A673 (cell line): ENCODE data around the gene PUS3. TPM values are rescaled to one million over a fixed set of nuclear protein-coding genes. Genes with fewer than 3 reads are reported as not detected.
A peak's percentile ranks its signal among the peaks of the same experiment; 100 is the strongest.

Experiments used
- BruUV-seq: library from RNA; stranded (reverse); fragments of 400-500 nt; replicated peaks from 2 replicates; lab custom pipeline; 2021; lab: Mats Ljungman, UMichigan
- CTCF ChIA-PET: fragments of 300-600 bp; sonication (Branson Sonifier 250); formaldehyde crosslinking; loops from one replicate; lab custom pipeline; 2022; ENCODE audit warnings: antibody characterized with exemption; lab: Charles Lee
- POLR2A ChIA-PET: fragments of 300-600 bp; sonication (Branson Sonifier 250); formaldehyde crosslinking; loops from one replicate; lab custom pipeline; 2022; ENCODE audit warnings: antibody characterized with exemption; ENCODE audit not compliant: low non-redundant PET; lab: Charles Lee
- DNase-seq: peaks from one replicate; pipeline ENCODE4 v3.0.0-alpha.2; 2015; ENCODE audit warnings: low spot score
- H3K27ac ChIP-seq: fragments of 200-600 bp; sonication (generic); 2 replicates; pipeline ENCODE4 v1.5.1; 2016; ENCODE audit warnings: mixed run types, low read depth, mild to moderate bottlenecking, mixed read lengths, antibody characterized with exemption, low read length; ENCODE audit not compliant: poor library complexity, severe bottlenecking
- H3K27me3 ChIP-seq: fragments of 200-600 bp; sonication (generic); replicated peaks from 2 replicates; pipeline ENCODE4 v1.6.1; 2017; ENCODE audit warnings: mixed run types, low read depth, mild to moderate bottlenecking, mixed read lengths, antibody characterized with exemption, low read length; ENCODE audit not compliant: insufficient read depth, poor library complexity
- H3K36me3 ChIP-seq: fragments of 200-600 bp; sonication (generic); 2 replicates; pipeline ENCODE4 v1.6.1; 2016; ENCODE audit warnings: mixed run types, mild to moderate bottlenecking, mixed read lengths, antibody characterized with exemption, low read length; ENCODE audit not compliant: insufficient read depth, poor library complexity, severe bottlenecking
- H3K4me1 ChIP-seq: fragments of 200-600 bp; sonication (generic); 2 replicates; pipeline ENCODE4 v1.6.1; 2017; ENCODE audit warnings: mixed run types, mild to moderate bottlenecking, mixed read lengths, antibody characterized with exemption, low read length; ENCODE audit not compliant: insufficient read depth, poor library complexity, severe bottlenecking
- H3K4me3 ChIP-seq: fragments of 200-600 bp; sonication (generic); 2 replicates; pipeline ENCODE4 v1.5.1; 2016; ENCODE audit warnings: low read depth, mixed run types, mild to moderate bottlenecking, mixed read lengths, low read length; ENCODE audit not compliant: poor library complexity, severe bottlenecking
- H3K9me3 ChIP-seq: fragments of 200-600 bp; sonication (generic); 2 replicates; pipeline ENCODE4 v1.6.1; 2016; ENCODE audit warnings: mixed run types, low read depth, mild to moderate bottlenecking, mixed read lengths, antibody characterized with exemption, low read length; ENCODE audit not compliant: poor library complexity, severe bottlenecking
- EZH2 ChIP-seq: fragments of 200-600 bp; sonication (generic); IDR thresholded peaks from 2 replicates; pipeline ENCODE4 v1.6.1; 2017; ENCODE audit warnings: borderline replicate concordance, low read depth, mild to moderate bottlenecking, mixed read lengths, antibody characterized with exemption, low read length; ENCODE audit not compliant: poor library complexity, severe bottlenecking
- intact Hi-C: fragments of 100-400 bp; cut with micrococcal nuclease; formaldehyde crosslinking; loops from one replicate; pipeline ENCODE4 v1.10.0; 2022; ENCODE audit not compliant: unreplicated experiment
- total RNA-seq: library from RNA; stranded (reverse); gene quantifications from 2 replicates; pipeline ENCODE4 v1.2.3, GENCODE V29; 2021
- TF ChIP-seq, protein P1 (sequence below): fragments of 300-800, 200-600 bp; sonication (generic); conservative IDR thresholded peaks from 2 replicates; pipeline ENCODE4 v1.5.1; 2017; ENCODE audit warnings: low read depth, mild to moderate bottlenecking, antibody characterized with exemption, low read length, moderate library complexity, mixed read lengths

The PUS3 gene
- total RNA-seq, 1 experiment from 2014 or later = 18.7 TPM

DNA sequence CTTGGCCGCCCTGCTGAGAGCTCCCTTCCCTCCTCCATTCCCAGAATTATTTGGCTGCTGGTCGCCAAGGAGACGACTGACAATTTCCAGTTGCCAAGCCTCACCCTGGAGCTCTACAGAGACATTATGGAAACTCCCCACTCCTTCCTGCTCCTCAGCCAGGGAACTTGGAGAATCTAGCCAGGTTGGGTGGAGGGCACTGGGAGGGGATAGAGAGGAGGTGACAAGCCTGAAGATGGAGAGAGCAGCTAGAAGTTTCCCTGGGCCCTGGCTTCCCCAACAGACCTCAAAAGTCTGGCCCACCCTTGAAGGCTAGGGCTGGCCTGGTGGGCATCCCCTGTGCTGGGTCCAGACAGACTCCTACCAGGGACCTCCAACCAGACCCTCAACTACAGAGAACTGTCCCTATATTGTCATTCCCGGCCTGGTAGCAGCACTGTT, 36.1 kb upstream of the PUS3 start:
- Histone ChIP-seq H3K4me3 (no peak overlapping the region), H3K9me3 (no peaks in the 10 kb centered on the region), H3K27ac (no peak overlapping the region), H3K27me3 (no peaks in the 10 kb centered on the region), H3K4me1 (no peaks in the 10 kb centered on the region), H3K36me3 (no peaks in the 10 kb centered on the region)
- ChIA-PET CTCF (no interaction called here), POLR2A (no interaction called here)
- no TSS peak for BruUV-seq
- TF ChIP-seq, protein P1, sequence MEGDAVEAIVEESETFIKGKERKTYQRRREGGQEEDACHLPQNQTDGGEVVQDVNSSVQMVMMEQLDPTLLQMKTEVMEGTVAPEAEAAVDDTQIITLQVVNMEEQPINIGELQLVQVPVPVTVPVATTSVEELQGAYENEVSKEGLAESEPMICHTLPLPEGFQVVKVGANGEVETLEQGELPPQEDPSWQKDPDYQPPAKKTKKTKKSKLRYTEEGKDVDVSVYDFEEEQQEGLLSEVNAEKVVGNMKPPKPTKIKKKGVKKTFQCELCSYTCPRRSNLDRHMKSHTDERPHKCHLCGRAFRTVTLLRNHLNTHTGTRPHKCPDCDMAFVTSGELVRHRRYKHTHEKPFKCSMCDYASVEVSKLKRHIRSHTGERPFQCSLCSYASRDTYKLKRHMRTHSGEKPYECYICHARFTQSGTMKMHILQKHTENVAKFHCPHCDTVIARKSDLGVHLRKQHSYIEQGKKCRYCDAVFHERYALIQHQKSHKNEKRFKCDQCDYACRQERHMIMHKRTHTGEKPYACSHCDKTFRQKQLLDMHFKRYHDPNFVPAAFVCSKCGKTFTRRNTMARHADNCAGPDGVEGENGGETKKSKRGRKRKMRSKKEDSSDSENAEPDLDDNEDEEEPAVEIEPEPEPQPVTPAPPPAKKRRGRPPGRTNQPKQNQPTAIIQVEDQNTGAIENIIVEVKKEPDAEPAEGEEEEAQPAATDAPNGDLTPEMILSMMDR = no peak
- no peak for TF ChIP-seq EZH2
- intact Hi-C loops = no loop called here
- DNase-seq = no peak

DNA sequence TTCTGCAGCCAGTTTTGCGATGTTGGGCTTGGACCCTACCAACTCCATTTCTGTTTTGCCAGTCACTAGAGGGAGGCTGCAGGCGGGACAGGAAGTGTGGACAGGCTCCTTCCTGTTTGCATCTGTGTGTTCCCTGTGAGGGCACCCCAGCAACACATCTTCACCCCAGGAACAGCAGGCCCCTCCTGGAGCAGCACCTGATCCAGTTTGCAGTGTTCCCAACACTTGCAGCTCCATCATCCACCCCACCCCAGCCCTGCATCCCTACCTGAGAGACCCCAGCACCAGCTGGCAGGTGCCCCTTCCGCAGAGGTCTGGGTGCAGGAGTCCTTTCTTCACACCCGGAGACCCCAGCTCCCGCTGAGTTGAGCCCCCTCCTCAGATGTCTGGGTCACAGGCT, 35.4 kb upstream of the PUS3 start:
- H3K4me3 ChIP-seq = no peak overlapping the region
- H3K36me3 ChIP-seq = no peaks in the 10 kb centered on the region
- H3K9me3 ChIP-seq = no peaks in the 10 kb centered on the region
- TF ChIP-seq, protein P1 = no peak
- no TSS peak for BruUV-seq
- H3K27me3 ChIP-seq = no peaks in the 10 kb centered on the region
- POLR2A ChIA-PET = no interaction called here
- CTCF ChIA-PET = no interaction called here
- DNase-seq = no peak
- H3K27ac ChIP-seq = no peak overlapping the region
- H3K4me1 ChIP-seq = no peaks in the 10 kb centered on the region
- intact Hi-C loops = no loop called here

DNA sequence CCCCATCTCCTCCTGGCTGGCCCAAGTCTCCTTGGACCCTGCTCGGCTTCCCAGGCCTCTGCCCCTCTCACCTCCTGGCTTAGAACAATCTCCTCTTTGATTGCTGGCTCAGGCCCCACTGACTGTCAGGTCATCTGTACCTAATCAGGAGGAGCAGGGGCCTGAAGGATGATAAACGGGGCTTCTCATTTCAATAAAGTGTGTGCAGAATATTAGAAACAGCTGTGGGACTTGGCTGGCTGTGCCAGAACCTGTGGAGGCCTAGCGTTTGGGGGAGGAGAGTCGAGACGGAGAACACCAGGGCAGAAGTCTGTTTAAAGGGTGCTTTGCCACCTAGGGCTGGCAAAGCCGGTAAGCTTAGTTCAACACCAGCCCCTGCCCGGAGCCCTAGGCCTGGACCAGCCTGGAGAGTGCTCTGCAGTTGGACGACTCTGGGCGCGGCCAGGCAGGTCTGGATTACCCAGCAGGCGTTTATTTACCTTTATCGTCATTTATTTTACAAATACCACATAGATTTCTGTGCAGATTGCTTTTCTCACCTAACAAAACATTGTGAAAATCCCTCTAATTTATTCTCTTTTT, 32.7 kb upstream of the PUS3 start:
- ChIA-PET CTCF (interaction anchor here (0.6 to 1.0 kb wide), 2 partner anchors 251 to 261 kb away, joined by 3 read pairs; no protein-coding TSS in a partner anchor), POLR2A (no interaction called here)
- no peaks in the 10 kb centered on the region for H3K9me3 ChIP-seq
- no peaks in the 10 kb centered on the region for H3K27me3 ChIP-seq
- TF ChIP-seq EZH2 = no peak
- TF ChIP-seq, protein P1 = no peak
- H3K4me1 ChIP-seq = no peaks in the 10 kb centered on the region
- H3K4me3 ChIP-seq = no peak overlapping the region
- H3K27ac ChIP-seq = no peak overlapping the region
- no TSS peak for BruUV-seq
- intact Hi-C loops = no loop called here
- DNase-seq = peak; percentile 36
- no peaks in the 10 kb centered on the region for H3K36me3 ChIP-seq
